GM18861 (cell line): Measurements from ENCODE around the gene USO1.
"Not testable (repeated sequence)": the region's sequence is repeated elsewhere in the genome, so short reads cannot be mapped to it uniquely, and the experiment has no call there.

ENCODE experiments used
- ATAC-seq: cut with Tn5 transposase; IDR thresholded peaks from one replicate; pipeline ENCODE4 v1.9.1; 2021; ENCODE audit not compliant: unreplicated experiment

Gene USO1, protein sequence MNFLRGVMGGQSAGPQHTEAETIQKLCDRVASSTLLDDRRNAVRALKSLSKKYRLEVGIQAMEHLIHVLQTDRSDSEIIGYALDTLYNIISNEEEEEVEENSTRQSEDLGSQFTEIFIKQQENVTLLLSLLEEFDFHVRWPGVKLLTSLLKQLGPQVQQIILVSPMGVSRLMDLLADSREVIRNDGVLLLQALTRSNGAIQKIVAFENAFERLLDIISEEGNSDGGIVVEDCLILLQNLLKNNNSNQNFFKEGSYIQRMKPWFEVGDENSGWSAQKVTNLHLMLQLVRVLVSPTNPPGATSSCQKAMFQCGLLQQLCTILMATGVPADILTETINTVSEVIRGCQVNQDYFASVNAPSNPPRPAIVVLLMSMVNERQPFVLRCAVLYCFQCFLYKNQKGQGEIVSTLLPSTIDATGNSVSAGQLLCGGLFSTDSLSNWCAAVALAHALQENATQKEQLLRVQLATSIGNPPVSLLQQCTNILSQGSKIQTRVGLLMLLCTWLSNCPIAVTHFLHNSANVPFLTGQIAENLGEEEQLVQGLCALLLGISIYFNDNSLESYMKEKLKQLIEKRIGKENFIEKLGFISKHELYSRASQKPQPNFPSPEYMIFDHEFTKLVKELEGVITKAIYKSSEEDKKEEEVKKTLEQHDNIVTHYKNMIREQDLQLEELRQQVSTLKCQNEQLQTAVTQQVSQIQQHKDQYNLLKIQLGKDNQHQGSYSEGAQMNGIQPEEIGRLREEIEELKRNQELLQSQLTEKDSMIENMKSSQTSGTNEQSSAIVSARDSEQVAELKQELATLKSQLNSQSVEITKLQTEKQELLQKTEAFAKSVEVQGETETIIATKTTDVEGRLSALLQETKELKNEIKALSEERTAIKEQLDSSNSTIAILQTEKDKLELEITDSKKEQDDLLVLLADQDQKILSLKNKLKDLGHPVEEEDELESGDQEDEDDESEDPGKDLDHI

DNA sequence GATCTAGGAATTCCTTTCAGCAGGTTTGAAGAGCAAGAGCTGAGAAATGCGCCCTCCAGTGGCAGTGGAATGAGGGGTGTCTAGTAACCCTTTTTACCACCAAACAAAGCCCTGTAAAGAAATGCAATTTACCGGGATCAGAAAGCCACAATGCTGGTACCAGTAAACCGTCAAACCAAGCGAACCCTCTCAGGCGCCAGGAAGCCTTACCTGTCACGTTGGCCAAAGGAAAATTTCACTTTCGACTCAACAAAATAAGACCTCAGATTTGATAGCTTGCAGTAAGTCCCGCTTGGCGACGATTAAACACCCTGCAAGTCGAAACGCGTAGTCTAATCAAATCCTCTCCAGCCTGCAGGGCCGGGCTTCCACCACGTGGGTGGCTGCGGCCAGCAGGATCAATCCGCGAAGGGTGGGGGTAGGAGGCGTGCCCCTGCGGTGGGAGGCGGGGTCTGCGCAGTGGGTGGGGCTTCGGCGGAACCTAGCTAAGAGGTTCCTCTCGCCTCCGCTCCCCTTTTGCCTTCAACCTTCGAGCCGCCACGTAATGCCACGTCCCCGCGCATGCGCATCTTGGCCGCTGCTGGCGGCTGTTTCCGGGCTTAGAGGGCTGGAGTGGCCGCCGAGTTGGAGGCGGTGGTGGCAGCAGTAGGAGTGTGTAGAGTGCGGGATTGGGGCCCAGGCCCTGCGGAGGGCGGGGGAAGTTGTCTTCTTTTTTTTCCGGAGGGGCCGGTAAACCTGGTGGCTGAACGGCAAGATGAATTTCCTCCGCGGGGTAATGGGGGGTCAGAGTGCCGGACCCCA, at the start of gene USO1:
Gene USO1, plus strand, starts transcription at position 512 of the 801 bp plus-strand sequence. Its CDS starts 243 bp downstream, at position 755.
- peak; percentile 85 for ATAC-seq

DNA sequence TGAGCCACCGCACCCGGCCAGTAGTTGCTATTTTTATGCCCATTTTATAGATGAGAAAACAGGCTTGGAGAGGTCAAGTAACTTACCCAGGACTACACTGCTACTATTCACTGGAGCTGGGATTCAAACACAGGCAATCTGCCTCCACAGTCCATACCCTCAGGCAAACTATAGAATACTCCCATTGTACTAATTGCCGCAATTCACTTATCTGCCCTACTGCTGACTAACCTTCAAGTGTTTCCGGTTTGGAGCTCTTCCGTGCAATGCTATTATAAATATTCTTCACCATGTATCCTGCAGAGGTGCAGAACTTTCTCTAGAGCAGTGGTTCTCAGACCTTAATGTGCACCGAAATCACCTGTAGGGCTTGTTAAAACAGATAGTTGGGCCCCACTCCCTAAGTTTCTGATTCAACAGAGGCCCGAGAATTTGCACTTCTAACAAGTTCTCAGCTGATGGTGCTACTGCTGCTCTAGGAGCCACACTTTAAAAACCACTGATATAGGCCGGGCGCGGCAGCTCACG, 49.3 kb upstream of the USO1 start:
- ATAC-seq = no peak

DNA sequence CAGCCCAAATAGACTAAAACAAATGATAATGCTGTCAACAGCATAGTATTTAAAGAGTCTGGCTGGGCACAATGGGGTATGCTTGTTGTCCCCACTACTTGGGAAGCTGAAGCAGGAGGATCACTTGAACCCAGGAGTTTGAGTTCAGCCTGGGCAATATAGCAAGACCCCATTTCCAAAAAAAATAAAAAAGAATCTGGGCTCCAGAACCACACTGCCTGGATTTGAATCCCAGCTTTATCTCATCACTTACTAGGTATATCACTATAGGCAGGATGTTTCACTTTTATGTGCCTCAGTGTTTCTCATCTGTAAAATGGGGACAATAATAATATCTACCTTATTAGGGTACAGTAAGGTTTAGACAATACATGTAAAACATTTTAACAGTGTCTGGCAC, 45.9 kb upstream of the USO1 start:
- ATAC-seq = no peak

DNA sequence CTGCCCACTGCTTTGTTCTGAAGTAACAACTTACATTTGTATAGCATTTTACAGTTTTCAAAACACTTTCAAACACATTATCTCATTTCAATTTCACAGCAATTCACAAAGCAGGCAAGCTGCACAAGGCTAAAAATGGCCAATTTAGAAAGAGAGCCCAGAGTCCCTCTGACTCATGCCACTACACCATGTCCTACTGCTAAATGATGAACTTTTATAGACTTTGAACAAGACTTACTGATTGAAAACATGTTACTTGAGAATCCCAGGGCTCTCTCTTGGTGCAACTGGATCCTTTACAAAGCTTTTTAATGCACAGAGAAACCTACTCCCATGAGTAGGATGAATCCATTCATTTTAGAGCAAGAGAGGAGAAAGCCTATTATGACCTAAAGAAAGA, 45.4 kb upstream of the USO1 start:
- no peak for ATAC-seq

DNA sequence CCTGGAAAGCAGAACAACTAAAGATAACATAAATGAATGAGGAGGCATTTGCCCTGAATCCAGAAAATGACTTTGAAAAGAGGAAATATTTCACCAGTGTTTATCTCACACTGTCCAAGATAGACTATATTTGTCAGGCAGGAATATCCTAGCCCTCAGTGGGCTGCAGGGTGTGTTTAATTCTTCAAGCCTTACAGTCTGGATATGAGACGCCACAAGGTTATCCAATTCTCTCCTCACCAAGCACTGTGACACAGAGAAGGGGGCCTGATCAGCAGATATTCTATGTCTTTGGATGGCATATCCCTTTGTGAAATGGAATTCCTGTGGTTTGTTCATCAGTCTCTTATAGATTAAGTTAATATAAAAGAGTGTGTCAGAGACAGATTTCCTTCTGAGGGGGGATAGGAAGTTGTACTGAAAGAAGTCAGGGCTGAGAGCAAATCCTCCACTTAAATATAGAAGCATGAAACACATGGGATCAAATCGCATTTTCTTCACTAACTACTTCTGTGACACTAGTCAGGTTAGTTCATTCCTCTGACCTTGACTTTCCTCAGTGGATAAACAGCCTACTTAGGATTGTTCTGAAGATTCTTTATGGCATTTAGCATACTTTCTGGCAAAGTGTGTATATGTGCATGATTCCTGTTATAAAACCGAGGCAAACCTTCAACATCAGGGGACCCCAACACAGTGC, 44.4 kb upstream of the USO1 start:
- no peak for ATAC-seq

DNA sequence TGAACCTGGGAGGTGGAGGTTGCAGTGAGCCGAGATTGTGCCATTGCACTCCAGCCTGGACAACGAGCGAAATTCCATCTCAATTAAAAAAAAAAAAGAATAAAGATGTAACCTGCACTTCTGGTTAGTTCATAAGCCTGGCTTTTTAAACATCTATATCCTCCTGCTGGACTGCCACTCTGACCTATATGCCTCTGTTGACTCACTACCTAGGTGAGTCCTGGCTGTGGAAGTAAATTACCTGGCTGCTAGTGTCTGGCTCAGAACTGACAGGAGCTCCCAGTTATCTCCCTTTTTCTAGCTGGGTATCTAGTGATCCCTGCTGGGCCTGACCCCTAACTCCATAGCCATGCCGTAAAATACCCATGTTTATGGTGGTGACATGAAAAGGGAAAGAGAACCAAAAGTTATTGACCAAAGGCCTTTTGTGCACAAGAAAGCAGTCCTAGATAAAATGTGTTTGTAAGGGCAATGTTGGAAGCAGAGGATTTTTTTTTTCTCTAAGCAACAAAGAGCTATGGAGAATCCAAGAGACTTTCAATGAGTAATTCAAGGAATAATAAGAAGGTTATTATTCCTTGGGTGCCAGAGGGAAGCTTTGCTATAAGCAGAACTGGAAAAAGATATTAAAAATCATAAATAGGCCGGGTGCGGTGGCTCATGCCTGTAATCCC, 40.8 kb upstream of the USO1 start:
- ATAC-seq = no peak

DNA sequence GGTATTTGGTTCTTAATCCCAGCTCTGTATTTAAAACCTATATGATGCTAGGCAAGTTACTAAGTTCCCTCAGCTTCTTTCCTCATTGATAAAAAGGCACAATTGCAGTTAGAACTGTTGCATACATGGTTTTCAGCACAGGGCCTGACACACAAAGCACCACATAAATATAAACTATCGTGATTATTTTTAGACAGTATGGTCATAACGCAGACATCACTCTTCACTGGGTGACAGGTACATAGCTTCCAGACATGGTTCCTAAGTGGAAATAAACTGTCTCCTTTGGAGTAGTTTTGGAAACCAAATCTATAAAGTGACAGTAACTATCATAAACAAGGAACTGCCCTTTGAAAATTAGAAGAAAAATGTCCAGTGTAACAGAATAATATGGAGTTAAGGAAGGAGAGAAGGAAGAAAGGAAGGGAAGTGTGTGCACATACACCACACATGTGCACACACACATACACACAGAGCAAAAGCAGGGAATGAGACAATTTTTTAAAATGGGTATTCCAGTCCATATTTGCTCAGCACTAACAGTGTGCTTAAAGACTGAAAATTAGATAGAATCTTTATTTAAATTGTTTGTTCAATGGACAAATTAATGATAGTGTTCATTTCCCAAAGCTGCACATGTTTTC, 38.7 kb upstream of the USO1 start:
- no peak for ATAC-seq

DNA sequence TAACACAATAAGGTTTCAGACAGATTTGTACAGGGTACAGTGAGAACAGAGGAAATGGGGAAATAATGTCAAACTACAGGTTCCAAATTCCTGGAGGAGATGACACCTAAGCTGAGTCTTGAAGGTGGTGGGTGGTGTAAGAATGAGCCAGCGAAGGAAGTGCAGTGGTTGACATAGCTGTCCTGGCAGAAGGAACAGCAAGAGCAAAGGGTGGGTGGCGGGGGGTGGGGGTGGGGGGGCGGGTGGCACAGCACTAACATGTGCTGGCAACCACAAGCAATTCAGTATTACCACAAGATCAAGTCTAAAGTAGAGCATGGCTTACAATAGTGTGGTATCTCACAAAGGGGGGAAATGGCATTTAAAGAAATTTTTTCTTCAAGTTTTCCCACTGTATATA, 38.0 kb upstream of the USO1 start:
- no peak for ATAC-seq

DNA sequence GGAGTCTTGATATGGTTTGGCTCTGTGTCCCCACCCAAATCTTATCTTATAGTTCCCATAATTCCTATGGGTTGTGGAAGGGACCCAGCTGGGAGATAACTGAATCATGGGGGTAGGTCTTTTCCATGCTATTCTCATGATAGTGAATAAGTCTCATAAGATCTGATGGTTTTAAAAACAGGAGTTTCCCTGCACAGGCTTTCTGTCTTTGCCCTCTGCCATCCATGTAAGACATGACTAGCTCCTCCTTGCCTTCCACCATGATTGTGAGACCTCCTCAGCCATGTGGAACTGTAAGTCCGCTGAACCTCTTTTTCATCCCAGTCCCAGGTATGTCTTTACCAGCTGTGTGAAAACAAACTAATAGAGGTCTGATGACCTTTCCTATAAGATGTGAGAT, 37.3 kb upstream of the USO1 start:
- ATAC-seq = not testable (repeated sequence)

DNA sequence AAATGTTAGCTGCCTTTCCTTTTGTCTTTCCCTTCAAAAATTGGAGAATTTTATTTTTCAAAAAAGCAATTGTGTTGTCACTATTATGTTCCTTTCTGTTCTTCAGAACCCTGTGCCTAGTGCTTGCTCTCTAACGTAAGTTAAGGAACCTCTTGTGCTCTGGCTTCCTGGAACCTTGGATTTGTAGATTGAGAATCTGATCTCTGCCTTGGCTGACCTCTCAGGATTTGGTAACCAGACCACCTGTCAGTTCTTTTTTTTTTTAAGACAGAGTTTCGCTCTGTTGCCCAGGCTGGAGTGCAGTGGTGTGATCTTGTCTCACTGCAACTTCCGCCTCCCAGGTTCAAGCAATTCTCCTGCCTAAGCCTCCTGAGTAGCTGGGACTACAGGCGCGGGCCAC, 32.3 kb upstream of the USO1 start:
- not testable (repeated sequence) for ATAC-seq

DNA sequence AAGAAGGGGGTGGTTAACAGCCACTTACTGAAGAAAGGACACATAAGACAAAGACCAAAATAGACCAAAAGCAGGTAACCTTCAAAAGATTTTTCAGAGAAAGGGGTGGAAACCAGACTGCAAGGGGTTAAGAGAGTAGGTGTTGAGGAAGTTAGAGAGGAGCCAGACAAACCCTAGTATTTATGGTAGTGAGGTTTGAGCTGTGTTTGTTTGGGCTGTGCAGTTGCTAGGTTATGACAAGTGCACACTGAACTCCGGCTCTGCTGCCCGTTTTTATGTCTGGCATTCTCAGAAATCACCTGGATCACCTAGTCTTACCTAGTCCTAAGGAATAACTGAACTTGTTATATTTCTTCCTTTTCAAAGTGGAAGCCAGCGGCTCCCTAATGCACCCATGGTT, 28.3 kb upstream of the USO1 start:
- ATAC-seq = no peak

DNA sequence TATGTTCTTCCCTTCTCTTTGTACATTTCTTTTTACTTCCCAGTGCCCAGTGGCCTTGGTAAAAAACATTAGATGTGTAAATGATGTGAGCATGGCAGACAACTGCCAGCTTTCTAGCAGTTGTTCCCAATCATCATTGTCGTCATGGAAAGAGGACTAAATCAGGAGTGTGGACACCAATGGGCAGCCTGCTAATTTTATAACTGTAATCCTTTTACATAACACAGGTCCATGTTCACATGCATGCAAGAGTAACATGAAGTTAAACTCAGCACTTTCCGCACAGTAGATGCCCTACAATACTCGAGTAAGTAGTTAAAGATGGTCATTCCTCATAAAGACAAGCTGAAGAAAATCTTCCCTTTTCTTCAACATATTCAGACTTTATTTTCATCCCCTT, 27.8 kb upstream of the USO1 start:
- ATAC-seq = no peak

DNA sequence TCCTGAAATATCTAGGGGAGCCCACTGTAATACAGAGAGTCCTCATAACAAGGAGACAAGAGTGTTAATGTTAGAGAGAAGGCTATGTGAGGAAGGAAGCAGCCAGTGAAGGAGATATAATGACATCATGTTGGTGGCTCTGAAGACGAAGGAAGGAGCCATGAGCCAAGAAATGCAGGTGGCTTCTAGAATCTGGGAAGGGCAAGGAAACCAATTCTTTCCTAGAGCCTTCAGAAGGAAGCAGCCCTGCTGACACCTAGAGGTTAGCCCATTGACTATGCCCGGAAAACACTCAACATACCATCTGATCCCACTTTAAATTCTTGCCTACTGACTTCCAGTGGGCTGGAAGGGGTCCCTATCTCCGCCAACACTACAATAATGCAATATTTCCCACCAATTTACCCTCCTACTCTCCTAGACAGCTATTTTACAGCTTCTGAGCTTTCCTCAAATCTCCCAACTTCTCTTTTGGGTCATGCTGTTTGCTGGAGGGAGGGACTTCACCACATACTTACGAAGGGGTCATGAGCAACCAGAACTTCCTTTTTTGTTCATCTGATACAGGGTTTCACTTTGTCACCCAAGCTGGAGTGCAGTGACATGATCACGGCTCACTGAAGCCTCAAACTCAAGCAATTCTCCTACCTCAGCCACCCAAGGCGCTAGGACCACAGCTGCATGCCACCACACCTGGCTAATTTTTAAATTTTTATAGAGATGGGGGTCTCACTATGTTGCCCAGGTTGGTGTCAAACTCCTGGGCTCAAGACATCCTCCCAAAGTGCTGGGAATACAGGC, 26.0 kb upstream of the USO1 start:
- peak; percentile 95 for ATAC-seq

DNA sequence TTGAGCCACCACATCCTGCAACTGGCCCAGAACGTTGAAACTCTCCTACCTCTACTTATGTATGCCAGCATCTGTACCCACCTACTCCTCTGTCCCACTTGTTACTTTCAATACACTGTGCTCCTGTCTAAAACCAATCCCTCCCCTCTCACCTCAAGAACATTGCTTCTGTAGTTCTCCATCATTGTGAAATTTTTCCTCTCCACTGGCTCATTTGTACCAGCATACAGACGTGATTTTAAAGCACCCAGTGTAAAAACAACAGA, 25.5 kb upstream of the USO1 start:
- peak; percentile 19 for ATAC-seq

DNA sequence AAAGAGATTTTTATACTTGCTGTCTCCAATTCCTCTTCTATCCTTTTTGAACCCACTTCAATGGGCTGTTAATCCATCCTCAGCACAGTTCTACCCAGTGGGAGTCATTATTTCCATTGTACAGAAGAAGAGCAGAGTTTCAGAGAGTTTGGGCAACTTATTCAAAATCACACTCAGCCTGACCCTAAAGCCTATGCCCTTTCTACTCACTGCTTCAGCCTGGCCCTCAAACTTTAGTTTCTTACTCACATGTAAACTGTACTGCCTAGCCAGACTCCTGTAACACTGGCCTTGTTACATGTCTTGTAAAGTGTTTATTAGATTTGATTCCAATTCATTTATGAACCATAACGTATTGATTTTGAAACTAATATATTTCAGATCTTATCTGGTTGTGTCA, 25.1 kb upstream of the USO1 start:
- ATAC-seq = no peak

DNA sequence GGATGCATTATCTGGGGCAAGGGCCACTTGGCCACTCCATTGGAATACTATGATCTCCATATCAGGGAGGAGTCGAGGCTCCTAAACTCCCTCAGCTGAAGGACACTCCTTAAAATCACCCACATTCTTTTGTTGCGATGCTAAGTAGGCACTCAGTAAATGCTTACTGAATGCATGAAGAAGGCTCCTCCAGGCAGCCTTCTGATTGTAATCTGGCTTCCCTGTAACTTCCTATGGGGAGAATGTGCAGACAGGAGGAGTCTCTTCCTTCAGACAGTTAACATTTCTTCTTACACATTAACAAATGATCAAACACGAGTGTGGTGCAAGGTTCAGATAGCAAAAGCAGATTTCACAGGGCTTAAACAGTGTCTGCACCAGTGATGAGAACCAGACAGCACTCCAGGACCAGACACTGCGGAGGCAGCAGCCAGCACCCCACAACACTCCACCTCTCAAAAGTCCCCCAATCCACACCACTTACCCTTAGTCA, 21.4 kb upstream of the USO1 start:
- no peak for ATAC-seq

DNA sequence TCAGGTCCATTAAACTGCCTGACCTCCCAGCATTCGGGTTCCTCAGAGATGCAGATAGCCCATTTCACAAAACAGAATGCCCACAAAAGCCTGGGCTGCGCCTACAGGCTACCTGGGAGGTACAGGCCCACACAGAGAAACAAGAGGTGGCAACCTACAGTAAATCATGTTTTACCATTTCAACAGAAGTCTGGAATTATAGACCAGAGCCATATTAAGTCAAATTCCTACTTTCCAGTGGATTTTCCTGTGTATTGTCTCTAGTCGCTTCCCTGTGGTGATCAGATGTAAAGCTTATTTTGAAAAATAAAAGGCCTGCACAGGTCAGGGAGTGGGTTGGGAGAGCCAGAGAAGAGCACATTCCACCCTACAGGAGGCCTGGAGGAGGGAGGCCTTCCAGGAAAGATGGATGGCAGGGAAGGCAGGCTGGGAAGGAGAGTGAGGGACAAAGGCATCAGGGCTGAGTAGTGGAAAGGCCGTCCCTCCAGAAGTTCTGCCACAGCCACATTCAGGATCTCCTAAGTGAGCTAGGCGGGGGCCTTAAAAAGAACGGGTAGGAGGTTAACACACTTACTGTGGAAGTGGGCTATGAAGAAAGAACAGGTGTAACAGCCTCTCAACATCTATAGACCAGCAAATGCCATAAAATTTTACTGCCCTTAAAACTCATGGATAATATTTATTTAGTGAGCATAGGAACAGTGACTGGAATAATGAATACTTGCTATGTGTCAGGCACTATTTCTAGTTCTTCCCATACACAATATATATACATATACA, 19.0 kb upstream of the USO1 start:
- no peak for ATAC-seq

DNA sequence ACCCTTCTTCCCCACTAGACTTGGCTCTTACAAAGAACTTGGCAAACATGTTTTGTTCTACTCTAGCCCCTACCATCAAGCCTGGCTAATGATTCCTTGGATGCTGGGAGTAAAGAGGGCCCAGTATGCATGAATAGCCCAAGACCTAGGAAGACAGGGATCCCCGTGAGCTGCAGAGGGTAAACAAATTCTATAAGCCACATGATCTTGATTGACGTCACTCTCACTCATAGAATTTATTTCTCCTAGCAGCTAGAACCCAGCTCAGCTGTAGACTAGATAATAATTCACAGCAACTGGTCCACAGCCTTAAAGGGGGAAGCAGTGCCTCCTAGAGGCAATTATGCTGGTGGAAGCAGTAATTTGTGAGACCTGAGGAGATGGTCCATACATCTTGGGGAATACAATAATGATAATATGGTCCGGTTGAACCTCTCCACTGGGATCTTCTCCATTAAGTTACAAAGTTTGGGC, 16.1 kb upstream of the USO1 start:
- ATAC-seq = peak; percentile 89
